NCI-H187 (cell line): ENCODE measurements around the gene THADA.
"Not testable (repeated sequence)": the region's sequence is repeated elsewhere in the genome, so short reads cannot be mapped to it uniquely, and the experiment has no call there.

Experiments
- DNase-seq, 2 experiments: peaks; one replicate each; lab custom pipeline; 2025; lab: John Stamatoyannopoulos, UW

Gene THADA

DNA sequence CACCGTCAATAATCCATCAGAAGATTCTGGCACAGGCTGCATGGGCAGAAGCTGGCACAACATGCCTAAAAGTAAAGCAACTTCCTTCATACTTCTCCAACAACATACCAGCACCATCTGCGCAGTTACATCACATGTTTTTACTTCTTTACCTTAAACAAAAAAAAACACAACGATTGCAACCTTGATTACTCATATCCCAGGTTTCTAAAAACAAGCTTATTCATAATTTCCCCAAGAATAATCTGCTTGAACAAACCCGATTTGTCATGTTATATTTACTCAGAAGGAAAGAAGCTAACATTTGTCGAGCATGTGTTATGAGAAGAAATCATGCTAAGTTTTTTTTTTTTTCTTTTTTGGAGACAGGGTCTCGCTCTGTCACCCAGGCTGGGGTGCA, 54.7 kb downstream of the THADA start:
- DNase-seq, result no peak

DNA sequence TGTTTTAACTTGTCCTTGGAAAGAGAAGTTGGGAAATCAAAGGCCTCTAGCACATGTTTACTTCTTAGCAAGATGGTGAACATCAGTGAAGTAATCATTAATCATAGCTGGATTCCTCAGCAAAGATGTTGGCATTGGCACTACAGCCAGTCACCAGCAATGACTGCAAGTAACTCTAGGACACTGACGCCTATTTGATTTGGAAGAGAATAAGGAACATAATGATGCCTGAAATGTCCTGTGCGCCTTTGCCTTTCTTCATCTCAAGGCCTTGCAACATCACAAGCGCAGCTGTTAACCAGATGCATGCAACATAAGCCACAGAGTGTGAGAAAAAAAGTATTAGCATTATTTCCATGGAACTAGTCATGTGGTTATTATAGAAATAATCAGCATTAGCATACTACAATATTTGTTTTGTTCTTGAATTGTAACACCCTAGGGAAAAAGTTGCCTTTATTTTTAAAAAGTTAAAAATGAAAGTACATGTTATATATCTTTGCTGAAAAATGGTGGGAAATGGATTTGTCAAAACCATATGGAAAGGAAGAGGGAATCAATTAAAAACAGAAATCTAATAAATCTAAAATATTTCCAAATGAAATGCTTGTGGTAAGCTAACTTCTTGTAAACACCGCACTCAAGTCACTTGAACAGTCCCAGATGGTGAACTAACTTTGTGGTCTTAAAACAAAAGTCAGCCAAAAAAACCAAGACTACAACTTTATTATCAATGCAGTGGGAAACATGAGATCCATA, 55.6 kb downstream of the THADA start:
- DNase-seq, result no peak

DNA sequence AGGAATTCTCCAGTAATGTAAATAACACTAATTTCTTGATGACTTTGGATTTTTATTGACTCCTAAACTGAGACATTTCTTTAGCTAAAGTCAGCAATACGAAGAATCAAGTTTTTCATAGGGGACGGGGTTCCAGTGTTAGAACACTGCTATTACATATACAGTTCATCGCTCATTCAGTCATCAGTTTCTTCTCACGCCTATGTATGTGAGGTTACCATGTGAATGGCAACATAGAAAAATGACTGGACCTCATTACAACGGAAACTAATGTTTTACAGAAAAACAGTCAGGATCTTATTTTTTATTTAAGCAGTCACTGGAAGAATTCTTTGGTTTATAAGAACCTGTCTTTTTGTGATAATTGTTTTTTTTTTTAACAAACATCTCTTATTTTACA, 56.4 kb downstream of the THADA start:
- DNase-seq, result no peak

DNA sequence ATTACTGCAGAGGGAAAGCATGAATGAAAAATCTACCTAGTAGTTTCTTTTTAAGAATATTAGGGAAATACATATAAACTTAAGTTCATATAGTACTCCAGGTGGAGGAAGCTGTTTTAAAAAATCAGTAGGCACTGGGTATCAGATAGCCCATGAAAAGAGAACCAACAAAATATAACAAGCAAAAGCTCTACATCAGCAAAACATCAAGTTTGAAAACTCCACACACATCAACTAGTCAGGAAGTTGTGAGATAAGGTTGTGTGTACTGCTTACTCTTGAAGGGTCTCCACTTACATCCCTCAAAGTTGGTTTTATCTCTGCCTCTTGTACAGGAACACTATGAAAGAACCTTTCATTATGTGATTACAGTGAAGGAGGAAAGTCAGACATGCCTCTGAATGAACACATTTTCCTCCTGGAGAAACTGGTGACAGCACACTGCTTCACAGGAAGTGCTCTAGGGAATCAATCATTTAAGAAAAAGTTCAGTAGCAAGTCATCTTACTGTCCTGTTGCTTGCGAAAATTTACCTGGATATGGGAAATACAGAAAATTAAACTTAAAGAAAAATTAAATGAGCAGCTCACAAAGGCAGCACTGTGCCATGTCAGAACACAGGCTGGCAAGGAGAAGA, 57.7 kb downstream of the THADA start:
- DNase-seq, result no peak

DNA sequence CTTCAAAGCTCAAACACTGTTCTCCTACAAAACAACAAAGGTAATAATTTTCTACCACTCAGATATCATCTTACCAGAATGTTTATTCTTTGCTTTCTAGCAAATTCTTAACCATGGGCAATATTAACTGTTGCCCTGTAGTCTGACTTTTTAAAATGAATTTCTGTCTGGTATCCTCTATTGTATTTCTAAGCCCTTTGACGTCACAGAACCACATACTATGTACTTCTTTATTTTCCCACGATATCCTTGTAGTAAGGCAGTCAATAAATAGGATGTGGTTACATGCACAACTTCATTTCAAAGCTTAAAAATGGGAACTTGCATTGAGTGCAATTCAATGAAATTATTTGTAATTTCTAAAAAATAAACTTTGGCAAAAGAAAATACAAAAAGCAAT, 58.7 kb downstream of the THADA start:
- no peak for DNase-seq

DNA sequence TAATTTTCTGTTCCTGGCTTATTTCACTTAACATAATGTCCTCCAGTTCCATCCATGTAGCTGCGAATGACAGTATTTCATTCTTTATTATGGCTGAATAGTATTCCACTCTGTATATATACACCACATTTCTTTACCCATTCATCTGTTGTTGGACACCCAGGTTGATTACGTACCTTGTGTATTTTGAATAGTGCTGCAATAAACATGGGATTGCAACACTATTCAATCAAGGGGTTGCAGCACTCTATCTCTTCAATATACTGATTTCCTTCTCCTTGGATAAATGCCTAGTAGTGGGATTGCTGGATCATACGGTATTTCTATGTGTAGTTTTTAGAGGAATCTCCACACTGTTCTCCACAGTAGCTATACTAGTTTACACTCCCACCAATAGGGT, 61.3 kb downstream of the THADA start:
- no peak for DNase-seq

DNA sequence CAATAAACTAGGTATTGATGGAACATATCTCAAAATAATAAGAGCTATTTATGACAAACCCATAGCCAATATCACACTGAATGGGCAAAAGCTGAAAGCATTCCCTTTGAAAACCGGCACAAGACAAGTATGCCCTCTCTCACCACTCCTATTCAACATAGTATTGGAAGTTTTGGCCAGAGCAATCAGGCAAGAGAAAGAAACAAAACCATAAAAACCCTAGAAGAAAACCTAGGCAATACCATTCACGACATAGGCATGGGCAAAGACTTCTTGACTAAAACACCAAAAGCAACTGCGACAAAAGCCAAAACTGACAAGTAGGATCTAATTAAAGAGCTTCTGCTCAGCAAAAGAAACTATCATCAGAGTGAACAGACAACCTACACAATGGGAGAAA, 63.3 kb downstream of the THADA start:
- DNase-seq, result not testable (repeated sequence)

DNA sequence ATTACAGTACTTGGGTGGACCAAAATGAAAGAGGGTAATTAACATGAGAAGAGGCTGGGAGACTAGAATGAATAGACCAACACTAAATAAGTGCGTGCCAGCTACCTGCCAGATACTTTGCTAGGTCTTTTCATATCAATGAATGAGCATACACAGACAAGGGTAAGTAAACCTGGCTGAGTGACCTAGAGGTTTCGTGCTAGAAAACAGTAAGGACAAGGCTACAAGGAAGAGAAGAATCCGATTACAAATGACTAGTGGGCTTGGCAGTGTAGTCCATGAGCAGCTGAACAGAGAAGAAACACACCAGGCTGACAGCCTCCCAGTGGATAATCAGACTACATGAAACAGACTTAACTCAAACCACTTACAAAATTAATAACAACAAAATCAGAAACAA, 64.6 kb downstream of the THADA start:
- DNase-seq, result no peak

DNA sequence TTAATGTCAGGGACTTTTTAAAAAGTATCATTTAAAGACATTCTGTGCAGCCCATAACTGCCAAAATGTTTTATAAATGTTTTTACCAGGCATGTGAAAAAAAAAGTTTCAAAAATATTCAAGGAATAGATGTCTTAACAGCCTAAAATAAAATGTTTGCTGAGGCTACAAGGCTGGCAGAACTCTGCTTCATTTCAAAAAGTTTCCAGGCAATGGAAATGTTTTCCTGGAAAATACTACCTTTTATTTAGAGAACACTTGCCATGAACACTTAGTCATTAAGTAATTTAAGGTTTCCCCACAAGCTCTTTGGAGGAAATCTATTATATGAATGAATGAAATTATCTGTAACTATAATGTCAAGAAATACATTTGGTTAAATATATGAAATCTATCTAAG, 68.8 kb downstream of the THADA start:
- DNase-seq, result no peak

DNA sequence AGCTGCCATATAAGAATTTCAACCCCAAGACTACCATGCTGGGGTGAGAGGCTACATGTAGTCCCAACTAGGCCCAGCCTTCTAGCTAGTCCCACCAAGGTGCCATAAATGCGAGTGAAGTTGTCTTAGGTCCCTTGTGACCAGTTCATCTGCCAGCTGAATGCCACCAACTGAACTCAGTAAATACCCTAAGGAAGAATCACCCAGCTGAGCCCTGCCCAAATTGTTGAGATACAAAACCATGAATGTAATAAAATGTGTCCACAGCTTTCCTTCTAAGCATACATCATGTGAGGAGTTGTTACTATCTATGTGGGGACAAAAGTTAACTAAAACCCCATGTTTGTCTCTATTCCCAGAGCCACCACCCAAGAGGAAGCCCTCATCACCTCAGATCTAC, 70.3 kb downstream of the THADA start:
- DNase-seq, result no peak

DNA sequence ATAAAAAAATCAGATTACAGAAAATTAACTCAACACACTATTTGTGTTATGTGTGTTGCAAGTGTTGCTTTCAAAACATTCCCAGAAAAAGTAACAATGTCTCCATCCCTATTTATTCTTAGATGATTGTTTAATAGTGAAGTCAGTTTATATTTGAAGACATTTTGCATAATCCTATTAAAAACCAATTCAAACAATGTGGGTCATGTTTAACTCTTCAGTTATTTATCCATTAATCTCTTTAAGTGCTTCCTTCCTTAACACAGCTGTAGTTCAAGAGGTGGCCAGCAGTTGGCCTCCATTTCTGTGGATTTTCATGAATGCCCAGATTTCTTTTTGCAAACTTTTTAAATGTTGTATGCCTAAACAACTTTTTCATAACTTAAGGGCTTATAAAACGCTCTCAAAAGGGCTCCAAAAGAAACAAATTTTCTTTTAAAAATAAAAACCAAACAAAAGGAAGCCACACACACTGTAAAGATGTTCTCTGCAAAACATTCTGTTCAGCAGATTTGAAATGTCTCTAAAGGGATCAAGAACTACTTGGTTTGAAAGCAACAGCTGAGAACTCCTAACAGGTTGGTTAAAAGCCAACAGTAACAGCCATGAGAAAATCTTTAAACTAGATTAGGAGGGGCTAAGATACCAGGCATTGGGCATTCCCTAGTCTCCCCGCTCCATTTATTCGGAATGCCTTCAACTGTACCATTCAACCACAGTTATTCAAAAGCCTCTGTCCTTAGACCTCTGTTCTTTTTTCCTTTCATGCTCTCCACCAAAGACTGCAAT, 71.5 kb downstream of the THADA start:
- no peak for DNase-seq

DNA sequence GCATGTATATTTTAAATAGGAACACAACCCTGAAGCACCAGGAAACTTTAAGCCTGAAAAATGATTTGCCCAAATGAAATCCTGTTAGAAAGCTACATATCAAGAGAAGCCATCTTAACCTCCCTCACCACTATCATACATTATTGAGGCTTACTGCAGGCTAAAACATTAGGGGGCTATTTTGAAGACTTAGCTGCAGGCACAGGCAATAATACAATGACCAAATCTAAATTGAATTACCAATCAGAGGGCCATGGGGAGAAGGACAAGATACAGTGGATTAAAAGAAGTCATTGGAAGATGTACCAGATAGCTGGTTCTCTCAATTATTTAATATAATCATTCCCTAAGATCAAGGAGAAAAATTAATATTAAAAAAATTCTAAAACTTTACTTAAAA, 73.7 kb downstream of the THADA start:
- no peak for DNase-seq

DNA sequence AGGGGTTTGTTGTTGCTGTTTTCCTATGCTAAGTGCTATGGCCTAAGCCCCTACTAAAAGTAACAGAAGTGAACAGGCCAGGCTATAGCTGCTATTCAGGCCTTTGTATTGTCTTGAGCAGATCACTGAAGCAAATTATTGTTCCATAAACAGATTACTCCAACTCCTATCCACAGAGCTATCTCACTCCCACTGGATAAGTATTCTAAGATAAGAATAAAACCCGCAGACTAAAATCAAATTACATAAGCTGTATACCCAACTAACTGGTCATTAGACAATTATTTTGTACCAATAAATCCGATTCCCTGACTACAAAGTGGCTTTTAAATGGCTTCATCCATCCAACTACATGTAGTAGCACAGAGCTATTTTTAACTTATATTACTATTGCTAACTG, 74.3 kb downstream of the THADA start:
- no peak for DNase-seq

DNA sequence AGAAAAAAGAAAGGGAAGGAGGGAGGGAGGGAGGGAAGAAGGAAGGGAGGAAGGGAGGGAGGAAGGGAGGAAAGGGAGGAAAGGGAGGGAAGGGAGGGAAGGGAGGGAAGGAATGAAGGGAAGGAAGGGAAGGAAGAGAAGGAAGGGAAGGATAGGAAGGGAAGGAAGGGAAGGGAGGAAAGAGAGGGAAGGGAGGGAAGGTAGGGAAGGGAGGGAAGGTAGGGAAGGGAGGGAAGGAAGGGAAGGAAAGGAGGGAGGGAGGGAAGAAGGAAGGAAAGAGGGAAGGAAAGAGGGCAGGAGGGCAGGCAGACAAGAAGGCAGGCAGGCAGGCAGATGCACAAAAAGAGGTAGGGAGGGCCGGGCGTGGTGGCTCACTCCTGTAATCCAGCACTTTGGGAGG, 74.9 kb downstream of the THADA start:
- DNase-seq, result no peak

DNA sequence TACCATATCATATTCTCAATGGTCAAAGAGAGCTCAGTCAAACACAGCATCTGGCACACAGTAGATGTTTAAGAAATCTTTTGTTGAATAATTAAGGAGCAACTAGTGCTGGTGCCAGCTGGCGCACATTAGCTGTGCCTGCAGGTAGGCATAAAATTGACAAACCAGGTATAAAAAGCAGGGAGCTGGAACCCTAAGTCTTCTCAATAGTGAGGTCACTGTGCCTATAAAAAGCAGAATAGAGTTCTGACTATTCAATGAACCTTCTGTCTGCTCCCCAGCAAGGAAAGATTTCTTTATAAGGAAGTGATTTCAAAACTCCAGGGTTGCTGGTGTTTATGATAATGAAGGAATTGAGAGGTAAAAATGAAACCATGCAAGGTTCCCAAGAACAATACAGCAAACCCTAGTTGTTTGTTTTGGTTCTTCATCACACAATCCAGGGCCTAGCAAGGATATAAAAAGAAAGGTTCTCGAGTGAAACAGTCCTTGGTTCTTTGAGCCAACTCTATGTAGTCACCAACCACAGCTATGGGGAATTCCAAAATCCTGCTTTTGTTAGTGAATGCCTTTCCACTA, 76.1 kb downstream of the THADA start:
- no peak for DNase-seq

DNA sequence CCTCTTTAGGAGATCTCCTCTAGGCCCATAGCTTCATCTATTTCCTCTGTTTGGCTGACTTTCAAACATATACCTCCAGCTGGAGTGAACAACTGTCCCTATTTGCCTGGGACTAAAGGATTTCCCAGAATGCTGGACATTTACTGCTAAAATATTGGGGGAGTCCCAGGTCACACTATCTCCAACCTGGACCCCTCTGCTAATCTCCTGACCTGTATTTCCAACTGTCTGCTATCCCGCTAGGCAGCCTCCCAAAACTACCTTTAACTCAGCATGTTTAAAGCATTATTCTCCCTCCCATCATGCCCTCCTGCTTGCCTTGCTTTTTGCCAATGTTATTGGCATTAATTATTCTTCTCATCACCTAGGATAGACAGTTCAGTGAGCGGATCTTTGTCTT, 77.1 kb downstream of the THADA start:
- DNase-seq, result no peak

DNA sequence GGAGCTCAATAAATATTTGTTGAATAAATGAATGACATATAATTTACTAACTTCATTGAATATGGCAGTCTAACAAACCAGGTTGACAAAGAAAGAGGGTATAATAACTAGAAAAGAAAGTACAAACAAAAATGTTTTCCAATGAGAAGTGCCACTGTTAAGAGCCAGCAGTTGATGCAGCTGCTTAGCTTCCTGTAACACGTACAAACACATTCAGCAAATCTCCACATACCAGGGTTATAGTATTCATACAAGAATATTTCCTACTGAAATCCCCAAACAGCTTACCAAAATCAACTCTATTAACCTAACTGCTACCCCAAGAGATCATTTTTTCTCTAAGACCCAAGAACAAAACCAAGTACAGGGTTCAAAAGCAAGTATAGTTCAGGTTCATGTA, 77.7 kb downstream of the THADA start:
- no peak for DNase-seq

DNA sequence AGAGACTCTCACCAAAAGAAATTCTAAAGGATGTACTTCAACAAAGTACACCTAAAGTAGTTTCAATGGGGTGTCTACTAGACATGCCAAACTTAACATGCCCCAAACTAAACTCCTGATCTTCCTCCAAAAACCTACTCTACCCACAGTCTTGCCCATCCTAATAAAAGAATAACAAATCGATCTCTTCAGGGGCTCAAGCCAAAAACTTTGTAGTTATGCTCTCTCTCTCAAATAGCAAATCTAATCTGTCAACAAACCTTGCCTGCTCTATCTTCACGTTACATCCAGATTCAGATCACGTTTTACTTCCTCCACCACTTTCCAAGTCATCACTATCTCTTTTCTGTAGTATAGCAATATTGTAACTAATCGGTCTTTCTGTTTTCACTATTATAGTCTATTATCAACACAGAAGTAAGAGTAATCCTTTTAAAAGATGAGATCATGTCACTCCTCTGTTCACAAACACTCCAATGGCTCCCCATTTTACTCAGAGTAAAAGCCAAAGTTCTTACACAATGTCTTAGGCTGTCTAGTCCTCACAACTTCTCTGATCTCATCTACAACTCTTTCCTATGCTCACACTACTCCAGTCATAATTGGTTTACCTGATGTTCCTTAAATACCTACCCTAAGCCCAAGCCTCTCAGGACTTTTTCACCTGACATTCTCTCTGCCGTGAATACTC, 79.9 kb downstream of the THADA start:
- no peak for DNase-seq

DNA sequence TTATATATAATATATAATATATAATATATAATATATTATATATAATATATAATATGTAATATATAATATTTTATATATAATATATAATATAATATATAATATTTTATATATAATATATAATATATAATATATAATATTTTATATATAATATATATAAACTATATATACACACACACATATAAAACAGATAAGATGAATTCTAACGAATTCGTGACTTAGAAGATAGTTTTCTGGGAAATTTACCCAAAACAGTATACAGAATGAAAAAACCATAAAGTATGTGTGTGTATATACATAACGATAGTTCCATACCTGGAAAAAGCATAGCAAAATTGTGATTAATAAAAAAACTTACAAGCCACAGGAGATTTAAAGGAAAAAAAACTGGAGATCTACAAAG, 80.6 kb downstream of the THADA start:
- no peak for DNase-seq

DNA sequence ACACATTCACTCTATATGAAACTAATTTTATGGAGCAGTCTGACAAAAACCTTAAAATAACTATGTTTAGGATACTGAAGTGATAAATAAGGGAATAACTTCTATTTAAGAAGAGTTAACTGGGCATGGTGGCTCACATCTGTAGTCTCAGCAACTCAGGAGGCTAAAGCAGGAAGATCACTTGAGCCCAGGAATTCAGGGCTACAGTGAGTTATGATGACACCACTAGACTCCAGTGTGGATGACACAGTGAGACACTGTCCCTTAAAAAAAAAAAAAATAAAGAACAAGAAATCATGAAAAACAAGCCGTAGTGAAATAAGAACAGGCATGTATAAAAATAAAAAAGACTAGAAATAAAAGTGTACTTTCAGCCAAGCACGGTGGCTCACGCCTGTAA, 82.0 kb downstream of the THADA start:
- DNase-seq, result no peak

DNA sequence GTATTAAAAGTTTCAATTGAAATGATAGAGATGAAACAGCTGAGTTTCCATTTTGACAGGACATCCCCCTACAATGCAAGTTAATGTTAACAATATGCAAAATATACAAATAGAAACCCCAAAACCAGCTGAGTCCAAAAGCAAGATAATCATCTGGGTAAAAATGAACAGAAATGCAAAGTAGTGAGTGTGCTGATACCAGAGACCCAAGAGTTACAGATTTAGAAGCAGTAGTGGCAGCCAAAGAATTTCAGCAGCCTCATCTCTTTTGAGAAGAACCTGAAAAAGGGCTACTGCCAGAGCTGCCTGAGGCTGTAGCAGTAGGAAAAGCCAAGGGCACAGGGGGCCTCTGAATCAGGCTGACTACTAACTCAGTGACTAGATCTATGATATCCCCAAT, 82.6 kb downstream of the THADA start:
- no peak for DNase-seq

DNA sequence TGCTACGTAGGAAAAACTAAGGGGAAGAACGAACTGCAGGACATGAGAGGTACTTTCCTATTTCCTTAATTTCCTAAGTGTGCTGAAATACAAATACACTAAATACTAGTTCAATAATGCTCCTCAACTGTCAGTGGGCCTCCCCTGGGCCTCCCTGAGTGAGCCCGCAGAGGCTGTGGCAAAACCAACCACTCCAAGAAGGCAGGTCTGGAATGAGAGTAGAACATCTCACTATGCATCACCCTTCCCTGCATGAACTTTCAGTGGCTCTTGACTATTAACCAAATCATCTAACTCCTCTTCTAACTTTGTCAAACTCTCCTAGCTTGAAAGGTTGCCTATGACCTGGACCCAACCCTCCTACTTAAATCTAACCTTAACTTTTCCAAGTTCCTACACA, 84.6 kb downstream of the THADA start:
- no peak for DNase-seq
